ENCODE data around the gene ANKHD1. TPM values are rescaled to one million over a fixed set of nuclear protein-coding genes. Genes with fewer than 3 reads are reported as not detected.
A peak's percentile ranks its signal among the peaks of the same experiment; 100 is the strongest.
"Not testable (repeated sequence)": the region's sequence is repeated elsewhere in the genome, so short reads cannot be mapped to it uniquely, and the experiment has no call there.

Gene ANKHD1
- total RNA-seq, 3 donors from 2014 or later = 133 to 196 (median 158) TPM

- intact Hi-C loops (cut with DNase I; ENCODE audit: low total_unique reads) = no loop called here
- H3K4me1 ChIP-seq = no peaks in the 10 kb centered on the region
- DNase-seq (ENCODE audit: low spot score in 2 of 2) = no peak
- no peaks in the 10 kb centered on the region for H3K27me3 ChIP-seq
- no peak for TF ChIP-seq POLR2A (IDR thresholded peaks at IDR 0.05)
- no peak for TF ChIP-seq POLR2AphosphoS5 (IDR thresholded peaks at IDR 0.05)
- TF ChIP-seq CTCF (IDR thresholded peaks at IDR 0.05) = no peak
- H3K36me3 ChIP-seq = no peaks in the 10 kb centered on the region
- no peaks in the 10 kb centered on the region for H3K9me3 ChIP-seq
- H3K4me3 ChIP-seq = no peak overlapping the region
- H3K27ac ChIP-seq = no peak overlapping the region
Measured at GRCh38 chr5:140576776-140577201, 175.2 kb downstream of the ANKHD1 start.

- H3K4me1 ChIP-seq; H3K27me3 ChIP-seq; H3K4me3 ChIP-seq; H3K9me3 ChIP-seq; DNase-seq (ENCODE audit: low spot score in 2 of 2); H3K27ac ChIP-seq; intact Hi-C loops (cut with DNase I; ENCODE audit: low total_unique reads); H3K36me3 ChIP-seq: not testable (repeated sequence)
- peak in 1 of 3 donors; percentile 14 for TF ChIP-seq CTCF (IDR thresholded peaks at IDR 0.05)
Measured at GRCh38 chr5:140579188-140579747, 177.6 kb downstream of the ANKHD1 start.

GRCh38 chr5:140587495-140587894, 185.9 kb downstream of the ANKHD1 start:
- TF ChIP-seq POLR2AphosphoS5 (IDR thresholded peaks at IDR 0.05) (no peak), POLR2A (IDR thresholded peaks at IDR 0.05) (no peak), CTCF (IDR thresholded peaks at IDR 0.05) (no peak)
- H3K36me3 ChIP-seq = no peaks in the 10 kb centered on the region
- H3K27me3 ChIP-seq = no peaks in the 10 kb centered on the region
- H3K27ac ChIP-seq = no peak overlapping the region
- no peak overlapping the region for H3K4me3 ChIP-seq
- intact Hi-C loops (cut with DNase I; ENCODE audit: low total_unique reads) = loop anchor here (10.0 kb wide), 1 partner anchor 763 kb away; no protein-coding TSS in a partner anchor
- peaks cover 0 to 15% of the 10 kb centered on the region in 2 donors for H3K4me1 ChIP-seq
- no peak for DNase-seq (ENCODE audit: low spot score in 2 of 2)
- peaks cover 0 to 2% of the 10 kb centered on the region in 2 donors for H3K9me3 ChIP-seq

GRCh38 chr5:140588311-140589070, 186.9 kb downstream of the ANKHD1 start:
- TF ChIP-seq POLR2A (IDR thresholded peaks at IDR 0.05) (no peak), POLR2AphosphoS5 (IDR thresholded peaks at IDR 0.05) (no peak), CTCF (IDR thresholded peaks at IDR 0.05) (no peak)

More at GRCh38 chr5:140588311-140589070, 186.9 kb downstream of the ANKHD1 start:
- Histone ChIP-seq H3K4me3 (no peak overlapping the region), H3K27ac (peak overlapping the region in 1 of 2 donors; percentile 43), H3K27me3 (no peaks in the 10 kb centered on the region), H3K4me1 (peaks cover 0 to 15% of the 10 kb centered on the region in 2 donors), H3K36me3 (no peaks in the 10 kb centered on the region), H3K9me3 (no peaks in the 10 kb centered on the region)
- no peak for DNase-seq (ENCODE audit: low spot score in 2 of 2)
- intact Hi-C loops (cut with DNase I; ENCODE audit: low total_unique reads) = loop anchor here (10.0 kb wide), 1 partner anchor 764 kb away; no protein-coding TSS in a partner anchor

Other genes with a start within 250 kb of the ANKHD1 start
- gene CYSTM1, start 226.6 kb upstream of the ANKHD1 start, total RNA-seq = 100 to 1,000 TPM in 1 of 3 donors, 10 to 100 TPM in 2; 56.5 to 108 (median 76.0) TPM
- 10 to 100 TPM; 72.2 to 93.4 (median 86.3) TPM for gene PFDN1, start 98.7 kb upstream of the ANKHD1 start, total RNA-seq
- 10 to 100 TPM in 2 of 3 donors, 1 to 10 TPM in 1; 4.3 to 22.9 (median 13.5) TPM for gene HBEGF, start 55.2 kb upstream of the ANKHD1 start, total RNA-seq
- not detected for gene SLC4A9, start 41.6 kb upstream of the ANKHD1 start, total RNA-seq
- gene EIF4EBP3, start 145.8 kb downstream of the ANKHD1 start, total RNA-seq = 10 to 100 TPM; 18.0 to 38.1 (median 24.9) TPM
- gene SRA1, start 155.6 kb downstream of the ANKHD1 start, total RNA-seq = 10 to 100 TPM; 13.6 to 28.4 (median 24.9) TPM
- gene APBB3, start 162.8 kb downstream of the ANKHD1 start, total RNA-seq = 10 to 100 TPM; 22.2 to 39.8 (median 35.7) TPM
- 10 to 100 TPM; 20.3 to 30.4 (median 27.0) TPM for gene SLC35A4, start 163.0 kb downstream of the ANKHD1 start, total RNA-seq
- gene CD14, start 231.3 kb downstream of the ANKHD1 start, total RNA-seq = 100 to 1,000 TPM in 1 of 3 donors, 10 to 100 TPM in 2; 46.9 to 119 (median 65.7) TPM
- 10 to 100 TPM; 23.0 to 45.4 (median 34.1) TPM for gene TMCO6, start 237.6 kb downstream of the ANKHD1 start, total RNA-seq
- gene NDUFA2, start 245.8 kb downstream of the ANKHD1 start, total RNA-seq = 10 to 100 TPM; 60.0 to 68.2 (median 67.8) TPM
- gene IK, start 246.0 kb downstream of the ANKHD1 start, total RNA-seq = 100 to 1,000 TPM; 113 to 146 (median 138) TPM

All from breast epithelium (tissue), 4 donors.